Activated T-cell treated with anti-CD3 and anti-CD28 coated beads, Interleukin-2, amount 50 U/mL, for 72 hours (primary cell): ENCODE results near the gene DDX41. TPM values are rescaled to one million over a fixed set of nuclear protein-coding genes. Genes with fewer than 3 reads are reported as not detected.

Source experiments
- ATAC-seq, 2 donors: fragments of 150-1000 bp; cut with Tn5 transposase; replicated peaks in 1 of 2; 2 replicates each; pipeline ENCODE4 v1.10.0; 2021; ENCODE audit warnings: moderate library complexity in 2 of 2, mild to moderate bottlenecking in 1 of 2
- DNase-seq, 2 donors: peaks; one replicate each; pipeline ENCODE4 v3.0.0; 2021 to 2022; ENCODE audit warnings: mixed read lengths in 1 of 2
- H3K27ac Mint-ChIP-seq: one replicate; pipeline ENCODE4 v1.8.0; 2022; ENCODE audit warnings: mild to moderate bottlenecking, moderate library complexity, mixed read lengths
- H3K27me3 Mint-ChIP-seq: one replicate; pipeline ENCODE4 v1.8.0; 2022; ENCODE audit warnings: low read depth, mixed read lengths
- H3K36me3 Mint-ChIP-seq, 2 donors: one replicate each; pipeline ENCODE4 v1.8.0; 2022; ENCODE audit warnings: mixed read lengths in 2 of 2, mild to moderate bottlenecking in 1 of 2; ENCODE audit not compliant: insufficient read depth in 2 of 2
- H3K4me1 Mint-ChIP-seq: one replicate; pipeline ENCODE4 v1.8.0; 2022; ENCODE audit warnings: low read depth, mixed read lengths
- H3K4me3 Mint-ChIP-seq, 2 donors: one replicate each; pipeline ENCODE4 v1.8.0; 2022; ENCODE audit warnings: mild to moderate bottlenecking in 2 of 2, mixed read lengths in 2 of 2, moderate library complexity in 2 of 2
- H3K9me3 Mint-ChIP-seq, 2 donors: one replicate each; pipeline ENCODE4 v1.8.0; 2022; ENCODE audit warnings: mixed read lengths in 2 of 2
- total RNA-seq, 2 donors: library from RNA; stranded (reverse); gene quantifications; one replicate each; pipeline ENCODE4 v1.2.3, GENCODE V29; 2022

The DDX41 gene
- total RNA-seq, 2 donors from 2014 or later = 89.2 to 117 TPM

- no peaks in the 10 kb centered on the region for H3K9me3 Mint-ChIP-seq
Measured at GRCh38 chr5:177507165-177507564, 9.6 kb downstream of the DDX41 start.

GRCh38 chr5:177505075-177505474 lies 11.7 kb downstream of the DDX41 start:
- Mint-ChIP-seq H3K36me3 (no peaks in the 10 kb centered on the region), H3K27me3 (no peaks in the 10 kb centered on the region), H3K9me3 (no peaks in the 10 kb centered on the region), H3K4me3 (no peak overlapping the region), H3K4me1 (peaks cover 9% of the 10 kb centered on the region), H3K27ac (no peak overlapping the region)
- ATAC-seq (no peak), DNase-seq (no peak)

More at GRCh38 chr5:177507165-177507564, 9.6 kb downstream of the DDX41 start:
- no peaks in the 10 kb centered on the region for H3K27me3 Mint-ChIP-seq
- H3K4me3 Mint-ChIP-seq = no peak overlapping the region
- DNase-seq (no peak), ATAC-seq (no peak)
- peaks cover 7% of the 10 kb centered on the region for H3K4me1 Mint-ChIP-seq
- no peak overlapping the region for H3K27ac Mint-ChIP-seq
- peaks cover 0 to 6% of the 10 kb centered on the region in 2 donors for H3K36me3 Mint-ChIP-seq

DNA sequence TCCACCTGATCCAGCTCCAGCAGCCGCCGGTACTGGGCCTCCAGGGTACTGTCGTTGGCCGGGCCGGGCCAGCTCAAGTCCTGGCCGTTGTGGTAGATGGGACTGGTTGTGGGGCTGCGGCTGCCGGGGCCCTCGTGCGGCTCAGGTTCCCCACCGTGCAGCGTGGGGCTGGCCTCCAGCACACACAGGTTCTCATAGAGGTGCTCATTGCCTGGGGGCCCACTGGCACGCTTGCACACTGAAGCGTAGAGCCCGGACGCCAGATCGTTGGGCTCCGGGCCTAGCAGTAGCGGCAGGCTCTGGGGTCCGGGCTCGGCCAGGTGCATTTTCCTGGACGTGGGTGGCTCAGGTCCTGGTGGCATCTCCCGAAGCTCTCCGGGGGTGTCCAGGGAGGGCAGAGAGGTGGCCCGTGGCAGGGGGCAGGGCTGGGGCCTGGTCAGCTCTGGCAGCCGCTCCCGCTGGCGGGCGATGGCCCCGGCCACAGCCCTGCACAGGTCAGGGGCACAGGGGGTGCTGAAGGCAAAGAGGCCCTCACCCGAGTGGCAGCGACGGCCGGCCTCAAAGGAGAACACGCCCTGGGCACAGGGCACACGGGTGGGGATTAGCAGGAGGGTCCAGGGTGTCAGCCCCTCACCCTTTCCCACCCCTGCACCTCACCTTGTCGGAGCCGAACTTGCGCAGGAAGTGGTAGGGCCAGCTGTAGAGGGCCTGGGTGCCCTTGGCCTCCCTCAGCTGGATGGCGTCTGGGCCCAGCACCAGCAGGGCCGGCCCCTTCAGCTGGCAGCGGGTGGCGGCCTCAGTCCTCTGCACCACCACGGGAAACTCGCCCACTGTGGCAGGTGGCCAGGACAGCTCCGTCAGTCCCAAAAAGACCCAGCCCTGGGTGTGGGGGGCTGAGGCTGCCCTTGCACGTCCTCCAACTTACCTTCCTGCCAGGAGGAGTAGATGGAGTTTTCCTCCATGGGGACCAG lies 12.4 kb downstream of the DDX41 start:
- Mint-ChIP-seq H3K36me3 (no peaks in the 10 kb centered on the region), H3K9me3 (no peaks in the 10 kb centered on the region), H3K27ac (no peak overlapping the region), H3K27me3 (peaks cover 7% of the 10 kb centered on the region), H3K4me3 (no peak overlapping the region), H3K4me1 (peaks cover 4% of the 10 kb centered on the region)
- ATAC-seq (no peak), DNase-seq (no peak)

GRCh38 chr5:177503351-177504085 lies 13.2 kb downstream of the DDX41 start:
- no peak for DNase-seq
- no peak overlapping the region for H3K4me3 Mint-ChIP-seq
- peaks cover 15% of the 10 kb centered on the region for H3K27me3 Mint-ChIP-seq
- H3K27ac Mint-ChIP-seq = no peak overlapping the region
- ATAC-seq = no peak
- H3K9me3 Mint-ChIP-seq = no peaks in the 10 kb centered on the region
- no peaks in the 10 kb centered on the region for H3K36me3 Mint-ChIP-seq
- H3K4me1 Mint-ChIP-seq = peaks cover 9% of the 10 kb centered on the region

DNA sequence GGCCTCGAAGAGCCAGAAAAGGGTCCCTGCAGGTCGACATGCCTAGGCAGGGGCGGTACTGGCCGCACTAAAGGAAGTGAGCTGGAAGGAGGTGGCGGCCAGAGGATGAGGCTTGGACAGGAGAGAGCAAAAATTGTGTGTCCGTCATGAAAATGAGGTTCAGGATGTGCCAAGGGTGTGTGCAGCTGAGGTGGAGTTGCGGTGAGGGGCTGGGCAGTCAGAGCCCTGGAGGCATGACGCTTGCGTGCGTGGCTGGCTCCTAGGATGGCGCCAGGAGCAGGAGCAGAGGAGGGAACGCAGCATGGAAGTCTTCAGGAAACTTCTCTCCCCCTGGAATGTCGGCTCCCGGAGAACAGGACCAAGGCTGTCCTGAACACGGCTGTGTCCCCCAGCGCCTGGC lies 13.9 kb downstream of the DDX41 start:
- Mint-ChIP-seq H3K4me1 (peaks cover 13% of the 10 kb centered on the region), H3K9me3 (no peaks in the 10 kb centered on the region), H3K27me3 (peaks cover 21% of the 10 kb centered on the region), H3K36me3 (no peaks in the 10 kb centered on the region), H3K4me3 (no peak overlapping the region), H3K27ac (no peak overlapping the region)
- ATAC-seq (no peak), DNase-seq (no peak)

DNA sequence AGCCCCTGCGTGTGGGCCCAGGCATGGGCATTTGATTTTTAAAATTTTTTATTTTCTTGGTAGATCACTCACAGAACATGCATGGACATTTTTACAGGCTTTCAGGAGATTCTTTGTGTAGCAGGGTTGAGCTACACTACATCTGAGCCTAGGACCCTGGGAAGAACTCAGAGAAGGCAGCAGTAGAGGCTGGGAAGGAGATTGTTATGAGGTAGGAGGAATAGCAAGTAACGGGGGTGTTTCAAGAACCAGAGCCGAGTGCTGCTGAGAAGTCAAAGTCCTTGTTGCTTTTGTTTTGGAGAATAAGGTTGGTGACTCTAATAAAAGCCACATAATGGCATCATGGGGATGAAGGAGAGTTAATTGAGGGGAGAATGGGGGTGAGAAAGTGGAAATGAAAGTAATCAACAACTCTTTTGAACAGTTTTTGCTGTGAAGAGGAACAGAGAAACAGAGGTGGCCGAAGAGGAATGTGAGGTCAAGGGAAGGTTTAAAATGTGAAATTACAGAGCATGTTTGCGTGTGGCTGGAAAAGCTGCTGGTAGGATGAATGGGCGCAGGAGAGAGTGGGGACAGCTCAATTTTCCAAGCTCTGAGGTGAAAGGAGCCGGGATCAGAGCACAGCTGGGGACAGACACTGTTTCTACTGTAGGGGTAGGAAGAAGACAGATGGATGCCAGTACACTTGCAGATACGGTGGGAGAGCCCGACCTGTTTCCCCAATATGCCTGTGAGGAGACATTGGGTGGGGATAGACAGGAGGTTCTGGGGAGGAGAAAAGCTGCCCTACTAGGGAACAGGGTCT lies 14.7 kb downstream of the DDX41 start:
- H3K27ac Mint-ChIP-seq = no peak overlapping the region
- peaks cover 13% of the 10 kb centered on the region for H3K4me1 Mint-ChIP-seq
- H3K9me3 Mint-ChIP-seq = no peaks in the 10 kb centered on the region
- H3K27me3 Mint-ChIP-seq = peaks cover 25% of the 10 kb centered on the region
- H3K36me3 Mint-ChIP-seq = no peaks in the 10 kb centered on the region
- DNase-seq (no peak), ATAC-seq (no peak)
- H3K4me3 Mint-ChIP-seq = no peak overlapping the region

DNA sequence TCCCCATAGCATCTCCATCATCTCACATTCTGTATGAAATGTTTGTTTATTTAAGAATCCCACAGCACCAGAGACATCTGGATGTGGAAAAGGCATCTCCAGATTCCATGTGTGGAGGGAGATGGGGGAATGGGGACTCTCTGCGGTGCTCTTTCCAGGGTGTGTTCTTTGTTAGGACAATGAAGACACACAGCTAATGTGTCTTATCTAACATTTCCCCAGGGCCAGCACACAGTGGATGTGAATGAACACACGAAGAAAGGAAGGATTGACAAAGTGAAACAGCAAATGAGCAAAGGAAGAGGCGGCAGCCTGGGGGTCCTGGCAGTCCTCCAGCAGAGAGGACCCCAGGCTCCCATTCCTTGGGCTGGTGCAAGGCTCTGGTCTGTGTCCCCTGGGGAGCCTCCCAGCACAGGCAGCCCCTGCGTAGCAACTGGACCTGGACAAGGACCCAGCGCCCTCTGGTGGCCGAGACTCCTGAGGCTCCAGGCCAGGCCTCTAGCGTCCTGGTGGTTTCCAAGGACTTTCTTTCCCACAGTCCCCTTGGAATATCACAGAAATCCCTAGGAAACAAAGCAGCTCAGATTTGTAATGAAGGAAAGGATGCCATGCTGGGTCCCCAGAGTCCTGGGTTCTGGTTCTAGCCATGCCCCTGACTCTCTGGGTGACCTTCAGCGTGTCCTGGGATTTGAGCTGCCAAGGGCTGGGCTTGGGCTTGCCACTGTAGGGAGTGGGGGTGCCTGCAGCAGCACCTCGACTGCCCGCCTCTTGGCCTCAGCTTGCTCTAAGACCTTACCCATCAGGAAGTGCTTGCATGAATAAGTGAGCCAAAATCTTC lies 15.9 kb downstream of the DDX41 start:
- Mint-ChIP-seq H3K27me3 (peaks cover 25% of the 10 kb centered on the region), H3K9me3 (no peaks in the 10 kb centered on the region), H3K27ac (no peak overlapping the region), H3K36me3 (no peaks in the 10 kb centered on the region), H3K4me3 (no peak overlapping the region), H3K4me1 (peaks cover 19% of the 10 kb centered on the region)
- peak; percentile 24 to 34 for ATAC-seq
- peak; percentile 88 for DNase-seq

DNA sequence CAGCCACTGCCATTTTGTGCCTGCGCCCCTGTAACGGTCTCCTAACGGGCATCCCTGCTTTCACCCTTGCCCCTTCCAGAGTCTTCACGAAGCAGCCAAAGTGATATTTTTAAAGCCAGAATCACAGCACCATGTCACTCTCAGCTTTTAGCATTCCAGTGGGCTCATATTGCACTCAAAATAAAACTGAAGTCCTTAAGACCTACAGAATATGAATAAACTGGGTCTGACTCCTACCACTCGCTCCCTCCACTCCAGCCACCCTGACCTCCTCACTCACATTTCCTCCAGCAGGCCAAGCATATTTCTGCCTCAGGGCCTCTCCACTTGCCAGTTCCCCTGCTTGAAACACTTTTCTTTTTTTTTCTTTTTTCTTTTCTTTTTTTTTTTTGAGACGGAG lies 16.9 kb downstream of the DDX41 start:
- ATAC-seq = no peak
- no peak overlapping the region for H3K4me3 Mint-ChIP-seq
- no peak for DNase-seq
- no peaks in the 10 kb centered on the region for H3K9me3 Mint-ChIP-seq
- peaks cover 25% of the 10 kb centered on the region for H3K27me3 Mint-ChIP-seq
- no peaks in the 10 kb centered on the region for H3K36me3 Mint-ChIP-seq
- H3K4me1 Mint-ChIP-seq = peaks cover 26% of the 10 kb centered on the region
- no peak overlapping the region for H3K27ac Mint-ChIP-seq

DNA sequence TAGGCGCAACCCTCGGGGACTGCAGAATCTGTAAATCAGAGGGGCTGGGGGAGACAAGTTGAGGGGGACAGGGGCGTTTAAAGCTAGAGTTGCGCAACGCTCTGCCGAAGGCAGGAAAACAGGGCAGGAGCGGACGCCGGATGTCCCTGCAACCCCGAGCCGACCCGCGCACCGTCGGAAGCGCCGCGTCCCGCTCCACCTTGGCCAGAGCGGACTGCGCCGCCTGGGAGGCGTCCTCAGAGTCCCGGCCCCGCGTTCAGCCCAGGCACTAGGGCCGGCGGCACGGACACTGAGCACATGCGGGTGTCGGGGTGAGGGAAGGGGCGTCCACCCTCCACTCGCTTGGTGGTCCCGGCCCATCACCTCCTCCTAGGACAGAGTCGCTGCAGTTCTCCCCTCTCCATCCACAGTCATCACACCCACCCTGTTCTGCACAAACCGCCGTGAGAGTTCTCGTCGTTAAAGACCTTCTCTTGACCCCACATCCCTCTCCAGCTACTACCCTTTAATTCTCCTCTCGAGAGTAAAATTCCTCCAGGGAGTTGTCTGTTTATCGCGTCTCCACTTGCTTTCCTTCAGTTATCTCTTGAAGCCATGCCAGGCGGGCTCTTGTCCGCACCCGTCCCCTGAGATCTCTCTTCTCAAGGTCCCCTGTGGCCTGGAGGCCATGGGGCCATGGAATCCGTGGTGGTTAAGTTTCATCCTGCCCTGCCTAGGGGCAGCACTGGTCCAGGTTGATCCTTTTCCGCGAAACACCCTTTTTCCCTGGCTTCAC lies 18.6 kb downstream of the DDX41 start:
- Mint-ChIP-seq H3K4me3 (peak overlapping the region; percentile 84 to 85), H3K36me3 (no peaks in the 10 kb centered on the region), H3K4me1 (peaks cover 37% of the 10 kb centered on the region), H3K27ac (peak overlapping the region; percentile 61), H3K9me3 (no peaks in the 10 kb centered on the region), H3K27me3 (peaks cover 25% of the 10 kb centered on the region)
- ATAC-seq (peak; percentile 14 to 35), DNase-seq (peak; percentile 44 to 61)

DNA sequence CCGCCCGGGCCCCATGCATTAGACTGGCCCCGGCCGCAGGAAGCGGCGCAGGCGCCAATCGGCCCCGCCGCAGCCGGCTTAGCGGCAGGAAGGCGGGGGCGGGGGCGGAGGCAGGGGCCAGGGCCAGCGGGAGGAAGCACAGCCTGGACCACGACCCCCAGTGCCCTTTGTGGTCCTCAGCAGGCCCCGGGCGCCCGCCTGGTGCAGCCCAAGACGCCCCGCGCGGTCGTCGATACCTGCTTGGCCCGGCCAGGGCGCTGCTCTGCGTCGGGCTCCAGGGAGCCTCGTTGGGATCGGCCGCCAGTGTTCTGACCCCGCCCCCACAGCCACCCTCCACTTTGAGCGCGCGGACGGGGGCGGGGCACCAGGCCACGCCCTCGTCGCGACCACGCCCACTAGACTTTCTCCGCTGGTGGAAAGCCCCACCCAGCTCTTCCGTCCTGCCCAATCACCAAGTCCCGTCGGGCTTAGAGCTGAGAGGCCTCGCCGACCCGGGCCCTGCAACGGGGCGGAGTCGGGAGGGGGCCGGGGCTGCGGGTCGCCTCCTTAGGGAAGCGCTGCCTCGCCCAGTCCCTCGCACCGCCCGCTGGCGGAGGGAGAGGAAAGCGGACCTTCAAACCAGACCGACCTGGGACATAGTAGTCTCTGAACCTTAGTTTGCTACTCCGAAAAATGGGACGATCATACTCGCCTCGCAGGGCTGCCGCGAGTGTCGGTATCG lies 19.3 kb downstream of the DDX41 start, which contains the start of gene PDLIM7:
TSS of gene PDLIM7 (minus strand) at position 313 of the 721 bp plus-strand sequence. CDS start 1,092 bp downstream, outside the sequence.
- H3K4me1 Mint-ChIP-seq = peaks cover 37% of the 10 kb centered on the region
- no peaks in the 10 kb centered on the region for H3K36me3 Mint-ChIP-seq
- H3K27me3 Mint-ChIP-seq = peaks cover 25% of the 10 kb centered on the region
- DNase-seq = peak; percentile 95 to 98
- no peaks in the 10 kb centered on the region for H3K9me3 Mint-ChIP-seq
- H3K27ac Mint-ChIP-seq = peak within 1 kb of the TSS; percentile 61
- peak within 1 kb of the TSS; percentile 84 to 85 for H3K4me3 Mint-ChIP-seq
- ATAC-seq = peak; percentile 86 to 87

DNA sequence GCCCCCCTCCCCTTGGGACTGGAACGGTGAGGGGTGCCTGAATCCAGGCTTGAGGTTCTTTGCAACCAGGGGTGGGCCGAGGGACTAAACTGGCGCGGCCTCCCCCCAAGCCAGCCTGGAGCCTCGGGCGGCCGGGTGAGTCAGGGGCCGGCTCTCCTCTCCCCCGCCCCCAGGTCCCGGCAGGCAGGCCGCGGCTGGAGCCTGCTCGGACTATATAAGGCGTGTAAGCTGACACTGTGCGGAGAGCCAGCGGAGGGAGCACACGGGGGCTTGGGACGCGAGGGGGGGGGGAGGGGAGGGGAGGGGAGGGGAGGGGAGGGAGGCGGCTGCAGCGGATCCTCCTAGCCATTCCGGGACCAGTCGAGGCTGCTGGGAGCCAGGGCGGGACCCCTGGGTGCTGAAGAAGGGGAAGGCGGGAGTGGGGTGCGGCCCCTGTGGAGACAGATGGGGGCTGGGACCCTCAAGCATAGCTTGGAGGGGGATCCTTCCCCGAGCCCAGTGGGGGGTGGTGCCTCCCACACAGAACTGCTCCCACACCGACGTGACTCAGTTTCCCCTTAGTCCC lies 20.0 kb downstream of the DDX41 start:
- Mint-ChIP-seq H3K4me1 (peaks cover 37% of the 10 kb centered on the region), H3K4me3 (peak overlapping the region; percentile 84 to 85), H3K36me3 (no peaks in the 10 kb centered on the region), H3K27me3 (peaks cover 25% of the 10 kb centered on the region), H3K27ac (no peak overlapping the region), H3K9me3 (no peaks in the 10 kb centered on the region)
- ATAC-seq = peak in 1 of 2 donors; percentile 18
- peak; percentile 37 to 52 for DNase-seq
